ENCODE data around the gene USP40.

USP40 gene

DNA sequence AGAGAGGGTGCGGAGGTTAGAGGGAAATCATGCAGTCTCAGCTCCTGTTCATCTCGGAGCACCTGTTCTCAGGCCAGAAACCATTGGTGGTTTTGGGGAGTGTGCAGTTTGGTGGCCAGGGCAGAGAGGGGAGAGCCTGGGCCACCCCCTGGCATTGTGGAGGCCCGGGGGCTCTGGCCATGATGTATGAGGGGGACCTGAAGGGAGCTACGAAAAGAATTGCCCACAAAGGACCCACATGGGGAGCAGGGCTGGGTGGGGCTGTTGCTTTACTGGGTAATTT lies 124.6 kb downstream of the USP40 start:
- no peak for DNase-seq

DNA sequence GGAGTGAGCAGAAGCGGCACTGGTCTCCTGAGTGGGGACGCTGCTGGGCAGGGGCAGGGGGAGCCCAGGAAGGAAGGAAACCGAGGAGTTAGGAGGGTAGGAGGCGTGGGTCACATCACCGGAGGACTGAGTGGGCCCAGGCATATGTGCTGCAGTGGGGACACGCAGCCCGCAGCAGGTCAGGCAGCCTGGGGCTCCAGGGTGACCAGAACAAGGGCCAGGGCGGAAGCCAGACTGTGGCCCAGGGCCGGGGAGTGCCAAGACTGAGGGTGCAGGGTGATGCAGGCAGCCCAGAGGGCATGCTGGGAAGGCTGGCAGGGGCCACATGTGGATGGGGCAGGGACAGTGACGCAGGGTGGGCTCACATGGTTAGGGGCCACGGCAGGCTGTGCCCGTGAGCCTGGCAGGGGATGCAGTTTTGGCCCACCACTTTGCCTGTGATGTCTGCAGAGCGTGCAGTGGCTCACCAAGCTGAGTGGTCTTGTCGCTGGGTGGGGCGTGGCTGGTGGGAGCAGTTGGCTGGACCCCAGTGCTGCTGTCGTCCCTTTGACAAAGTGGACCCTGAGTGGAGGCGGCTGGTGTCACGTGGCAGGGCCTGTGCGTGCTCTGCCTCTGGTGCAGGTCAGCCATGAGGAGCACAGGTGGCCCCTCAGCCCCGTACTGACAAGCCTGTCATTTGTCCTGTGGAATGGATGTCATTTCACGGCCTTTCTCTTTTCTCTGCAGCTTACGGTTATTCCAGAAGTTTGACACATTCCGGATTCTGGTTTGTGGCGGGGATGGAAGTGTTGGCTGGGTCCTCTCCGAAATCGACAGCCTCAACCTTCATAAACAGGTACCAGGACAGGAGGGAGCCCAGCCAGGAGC lies 125.2 kb downstream of the USP40 start:
- DNase-seq: no peak

DNA sequence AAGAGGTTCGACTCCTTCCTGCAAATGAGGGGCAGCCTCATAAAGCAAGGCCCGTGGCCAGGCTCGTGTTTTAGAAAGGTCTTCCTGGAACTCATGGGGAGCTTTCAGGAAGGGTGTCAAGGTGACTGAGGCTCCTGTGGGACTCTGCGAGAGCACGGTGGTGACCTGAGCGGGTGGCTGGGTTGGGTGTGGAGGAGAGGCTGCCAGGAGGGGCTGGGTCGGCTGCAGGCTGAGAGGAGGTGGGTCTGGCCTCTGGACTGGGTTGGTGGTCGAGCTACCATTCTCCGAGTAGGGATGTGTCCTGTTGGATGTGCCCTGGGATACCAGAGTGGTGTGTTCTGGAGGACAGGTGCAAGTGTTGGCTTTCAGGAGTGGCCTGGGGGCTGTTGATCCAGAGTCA lies 125.9 kb downstream of the USP40 start:
- no peak for DNase-seq

DNA sequence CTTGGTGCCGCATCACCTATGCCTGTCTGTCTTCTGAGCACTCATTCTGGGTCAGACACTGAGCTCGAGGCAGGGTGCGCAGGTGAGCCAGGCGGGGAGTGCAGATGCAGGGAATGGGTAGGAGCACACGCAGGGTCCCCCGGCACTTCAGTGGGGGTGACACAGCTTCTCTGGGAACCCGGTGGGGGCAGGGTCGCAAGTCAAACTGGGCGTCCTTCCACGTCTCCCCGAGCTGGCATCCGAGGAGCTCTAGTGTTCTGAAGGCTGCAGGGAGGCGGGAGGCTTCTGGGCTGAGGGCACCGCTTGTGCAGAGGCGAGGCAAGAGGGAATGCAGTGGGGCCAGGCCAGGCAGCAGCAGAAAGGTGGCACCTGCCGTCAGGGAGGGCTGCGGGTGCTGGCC lies 126.3 kb downstream of the USP40 start:
- no peak for DNase-seq

DNA sequence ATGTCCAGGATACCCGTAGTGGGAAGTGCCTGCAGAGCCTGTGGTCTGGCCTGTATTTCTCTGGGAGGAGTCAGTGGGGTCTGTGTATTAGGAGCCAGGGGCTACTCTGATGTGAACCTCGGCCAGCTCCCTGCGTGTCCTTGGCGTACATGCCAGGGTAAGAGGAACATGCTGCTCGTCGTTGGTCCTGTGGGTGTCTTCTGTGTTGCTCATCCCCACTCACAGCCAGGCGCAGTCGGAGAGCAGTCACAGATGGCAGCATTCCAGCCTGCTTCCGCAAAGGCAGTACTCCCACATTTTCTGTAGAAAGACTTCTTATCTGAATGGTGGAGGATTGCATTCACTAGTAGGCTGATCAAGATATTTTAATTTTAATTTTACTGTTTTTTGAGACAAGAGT lies 127.4 kb downstream of the USP40 start:
- no peak for DNase-seq

DNA sequence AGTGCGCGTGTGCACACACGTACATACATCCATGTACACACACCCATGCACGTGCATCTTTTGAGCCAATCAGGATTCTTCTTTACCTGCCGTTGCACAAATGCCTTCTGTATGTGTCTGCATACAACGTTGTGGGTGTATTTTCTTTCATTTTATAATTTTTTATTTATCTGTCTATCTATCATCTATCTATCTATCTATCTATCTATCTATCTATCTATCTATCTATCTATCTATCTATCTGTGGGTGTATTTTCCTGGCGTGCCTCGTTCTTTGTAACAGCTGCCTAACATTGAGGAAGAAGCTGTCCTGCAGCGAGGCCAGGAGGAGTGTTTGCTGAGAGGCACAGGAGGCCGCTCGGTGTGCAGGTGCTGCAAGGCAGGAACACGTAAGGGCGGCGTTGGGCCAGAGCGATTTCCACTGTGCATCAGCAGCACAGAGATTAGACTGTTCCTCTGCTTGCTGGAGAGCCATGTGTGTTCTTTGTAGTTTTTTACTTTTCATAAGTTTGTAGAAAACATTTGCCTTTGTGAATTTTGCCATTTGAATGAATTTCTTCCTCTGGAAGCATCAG lies 127.9 kb downstream of the USP40 start:
- no peak for DNase-seq

DNA sequence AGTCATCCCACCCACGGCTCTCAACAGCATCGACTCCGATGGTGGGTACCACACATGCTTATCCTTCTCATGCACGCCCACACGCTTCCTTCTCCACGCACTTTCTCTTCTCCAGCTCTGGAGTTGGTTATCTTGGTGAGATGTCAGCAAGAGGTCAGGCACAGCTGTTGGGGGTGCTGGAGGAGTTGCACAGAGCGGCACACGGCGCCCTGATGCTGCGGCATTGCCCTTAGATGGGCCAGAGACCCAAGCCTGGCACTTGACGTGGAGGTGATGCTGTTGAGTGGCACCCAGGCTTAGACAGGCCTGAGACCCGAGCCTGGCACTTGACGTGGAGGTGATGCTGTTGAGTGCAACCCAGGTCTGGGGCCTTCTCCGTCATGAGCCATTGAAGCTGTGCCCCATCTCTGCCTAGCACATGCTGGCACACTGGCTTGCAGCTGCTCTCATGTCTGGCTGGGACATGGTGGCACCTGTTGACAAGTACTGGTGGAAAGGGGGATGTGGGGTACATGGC lies 129.1 kb downstream of the USP40 start:
- no peak for DNase-seq

DNA sequence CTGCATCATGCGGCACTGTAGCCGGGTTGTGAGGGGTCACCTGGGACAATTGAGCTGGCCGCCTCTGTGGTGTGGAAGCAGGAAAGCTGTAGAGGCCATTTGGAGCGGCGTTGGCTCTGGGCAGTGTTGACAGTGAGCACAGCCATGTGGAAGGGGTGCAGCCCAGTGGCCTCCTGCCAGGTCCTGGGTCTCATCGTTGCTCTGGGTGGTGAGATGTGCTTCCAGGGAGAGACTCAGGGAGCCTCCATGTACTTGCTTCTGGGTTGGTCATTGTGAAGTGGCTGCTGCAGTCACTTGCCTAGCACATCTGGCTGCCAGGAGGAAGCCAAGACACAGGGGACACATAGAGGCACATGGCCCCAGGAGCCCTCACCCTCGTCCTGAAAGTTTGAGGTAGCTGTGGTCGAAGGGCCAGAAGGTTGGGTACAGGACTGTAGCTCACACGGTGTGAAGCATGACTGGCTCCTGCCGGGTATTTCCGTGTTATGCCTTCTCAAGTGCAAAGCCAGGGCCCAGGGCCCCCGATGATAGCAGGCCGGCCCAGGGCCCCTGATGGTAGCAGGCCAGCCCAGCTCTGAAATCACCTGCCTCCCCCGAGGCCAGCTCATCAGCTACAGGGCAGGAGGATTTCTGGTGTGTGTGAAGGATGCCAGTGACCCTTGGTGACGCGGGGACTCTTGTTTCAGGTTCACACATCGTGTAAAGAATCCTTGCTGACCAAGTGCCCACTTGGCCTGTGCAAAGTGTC lies 129.7 kb downstream of the USP40 start:
- DNase-seq: no peak

DNA sequence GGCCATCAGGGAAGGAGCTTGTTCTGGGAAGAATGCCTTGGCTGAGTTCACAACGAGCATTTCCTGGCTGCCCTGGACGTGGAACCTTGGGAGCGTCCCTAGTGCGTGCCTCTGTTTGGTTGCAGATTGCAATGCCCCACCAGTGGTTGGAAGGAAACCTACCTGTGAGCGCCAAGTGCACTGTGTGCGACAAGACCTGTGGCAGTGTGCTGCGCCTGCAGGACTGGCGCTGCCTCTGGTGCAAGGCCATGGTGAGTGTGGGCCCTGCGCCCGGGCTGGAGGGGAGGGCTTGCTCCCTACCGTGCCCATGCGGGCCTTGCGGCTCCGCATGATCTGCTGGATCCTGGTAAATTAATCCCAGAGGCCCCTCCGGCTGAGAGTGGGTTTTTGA lies 130.4 kb downstream of the USP40 start:
- DNase-seq: no peak

DNA sequence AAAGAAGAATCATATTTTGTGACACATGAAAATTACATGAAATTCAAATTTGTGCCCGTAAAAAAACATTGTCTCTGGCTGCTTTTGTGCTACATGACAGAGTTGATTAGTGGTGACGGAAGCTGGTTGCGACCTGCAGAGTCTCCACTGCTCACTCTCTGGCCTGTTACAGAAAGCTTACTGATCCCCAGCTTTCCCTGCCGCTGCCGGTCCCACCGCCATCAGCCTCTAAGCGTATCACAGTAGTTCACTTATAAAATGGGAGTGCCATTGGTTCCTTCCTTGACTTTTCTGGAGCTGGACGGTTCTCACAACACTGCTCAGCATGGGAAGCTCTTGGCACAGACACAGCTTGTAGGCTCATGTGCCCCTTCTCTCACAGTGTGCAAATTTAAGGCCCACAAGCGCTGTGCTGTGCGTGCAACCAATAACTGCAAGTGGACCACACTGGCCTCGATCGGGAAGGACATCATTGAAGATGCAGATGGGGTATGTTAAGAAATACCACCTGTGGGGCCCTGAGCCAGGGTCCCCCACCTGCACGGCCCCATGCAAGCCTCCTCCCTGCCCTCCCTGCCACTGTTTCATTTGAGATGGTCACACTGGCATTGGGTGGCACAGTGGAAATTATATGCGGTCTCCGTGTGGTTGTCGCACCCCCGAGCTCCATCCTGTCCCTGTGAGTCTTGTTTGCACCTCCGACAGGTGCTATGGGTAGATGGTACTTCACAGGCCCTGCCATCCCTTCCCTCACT lies 131.0 kb downstream of the USP40 start:
- DNase-seq: no peak

DNA sequence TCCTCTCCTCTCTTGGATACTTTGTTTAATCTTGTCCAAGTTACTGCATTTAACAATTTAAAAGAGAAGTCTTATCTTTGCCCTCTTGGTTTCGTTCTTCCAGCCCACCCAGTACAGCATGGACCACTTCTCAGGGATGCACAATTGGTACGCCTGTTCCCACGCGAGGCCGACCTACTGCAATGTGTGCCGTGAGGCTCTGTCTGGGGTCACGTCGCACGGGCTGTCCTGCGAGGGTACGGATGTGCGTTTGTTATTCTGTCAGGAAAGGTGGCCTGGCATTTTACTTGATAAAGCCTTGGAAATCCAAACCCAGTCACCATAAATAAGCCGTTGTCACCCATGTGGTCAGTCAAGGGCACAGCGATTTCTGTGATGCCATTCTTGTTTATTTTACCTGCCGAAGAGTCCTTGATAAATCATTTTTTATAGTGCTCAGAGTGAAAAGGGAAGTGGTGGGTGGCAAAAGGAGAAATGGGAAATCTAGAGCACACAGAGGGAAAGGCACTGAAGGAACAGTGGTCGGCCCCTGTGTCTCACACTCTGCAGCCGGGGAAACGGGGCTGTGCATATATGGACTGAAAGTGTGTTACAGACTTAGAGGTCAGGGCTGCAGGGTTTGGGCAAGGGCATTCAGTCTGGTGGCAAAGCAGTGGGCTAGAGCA lies 131.8 kb downstream of the USP40 start:
- DNase-seq: no peak

DNA sequence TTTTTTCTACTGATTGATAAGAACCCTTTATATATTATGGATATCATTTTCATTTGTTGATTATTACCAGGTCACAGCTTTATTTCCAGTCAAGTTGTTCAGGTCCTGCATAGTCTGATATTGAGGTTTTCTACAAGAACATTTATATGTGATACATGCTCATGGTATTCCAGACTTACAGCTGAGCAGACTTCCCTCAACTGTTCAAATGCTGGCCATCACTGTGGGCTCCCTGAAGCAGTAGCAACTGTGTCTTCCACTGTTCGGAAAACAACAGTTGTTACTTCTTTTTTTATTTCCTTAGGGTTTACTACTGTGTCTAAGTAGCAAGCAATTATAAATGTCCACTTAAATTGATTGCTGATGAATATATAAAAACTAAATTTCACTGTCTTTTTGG lies 132.8 kb downstream of the USP40 start:
- DNase-seq: no peak

DNA sequence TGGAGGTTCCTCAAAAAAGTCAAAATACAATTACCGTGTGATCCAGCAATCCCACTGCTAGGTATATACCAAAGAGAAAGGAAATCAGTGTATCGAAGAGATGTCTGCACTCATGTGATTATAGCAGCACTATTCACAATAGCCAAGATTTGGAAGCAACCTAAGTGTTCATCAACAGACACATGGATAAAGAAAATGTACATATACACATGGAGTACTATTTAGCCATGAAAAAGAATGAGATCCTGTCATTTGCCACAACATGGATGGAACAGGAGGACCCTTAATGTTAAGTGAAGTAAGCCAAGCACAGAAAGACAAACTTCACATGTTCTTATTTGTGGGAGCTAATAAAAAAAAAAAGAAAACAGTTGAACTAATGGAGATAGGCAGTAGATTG lies 133.6 kb downstream of the USP40 start:
- no peak for DNase-seq

DNA sequence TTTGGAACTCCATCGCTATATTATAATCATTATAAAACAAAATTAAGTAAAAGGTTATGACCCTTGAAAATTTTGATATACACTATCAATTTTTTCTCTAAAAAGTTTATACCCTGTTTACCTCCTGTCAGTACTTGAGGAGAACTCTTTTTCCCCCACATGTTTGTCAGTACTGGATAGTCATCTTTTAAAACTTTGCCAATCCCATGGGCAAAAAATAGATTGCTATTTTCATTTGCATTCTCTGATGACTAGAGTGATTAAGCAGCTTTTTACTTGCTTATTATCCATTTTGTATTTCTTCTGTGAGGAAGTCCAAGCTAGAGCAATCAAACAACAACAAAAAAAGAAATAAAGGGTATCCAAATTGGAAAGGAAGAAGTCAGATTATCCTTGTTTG lies 135.9 kb downstream of the USP40 start:
- no peak for DNase-seq

DNA sequence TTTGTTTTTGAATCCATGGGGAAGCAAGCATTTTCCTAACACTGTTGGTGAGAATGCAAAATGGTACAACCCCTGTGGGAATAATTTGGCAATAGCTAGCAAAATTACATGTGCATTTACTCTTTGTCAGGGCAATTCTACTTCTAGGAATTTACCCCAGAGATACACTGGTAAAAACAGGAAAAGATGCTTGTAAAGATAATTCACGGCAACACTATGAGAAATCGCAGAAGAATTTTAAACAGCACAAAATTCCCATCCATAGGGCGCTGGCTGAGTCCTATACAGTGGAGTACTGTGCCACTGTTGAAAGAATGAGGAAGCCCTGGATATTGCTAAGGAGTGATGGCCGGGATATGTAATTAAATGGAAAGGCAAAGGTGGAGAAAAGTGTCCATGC lies 136.5 kb downstream of the USP40 start:
- DNase-seq: no peak

DNA sequence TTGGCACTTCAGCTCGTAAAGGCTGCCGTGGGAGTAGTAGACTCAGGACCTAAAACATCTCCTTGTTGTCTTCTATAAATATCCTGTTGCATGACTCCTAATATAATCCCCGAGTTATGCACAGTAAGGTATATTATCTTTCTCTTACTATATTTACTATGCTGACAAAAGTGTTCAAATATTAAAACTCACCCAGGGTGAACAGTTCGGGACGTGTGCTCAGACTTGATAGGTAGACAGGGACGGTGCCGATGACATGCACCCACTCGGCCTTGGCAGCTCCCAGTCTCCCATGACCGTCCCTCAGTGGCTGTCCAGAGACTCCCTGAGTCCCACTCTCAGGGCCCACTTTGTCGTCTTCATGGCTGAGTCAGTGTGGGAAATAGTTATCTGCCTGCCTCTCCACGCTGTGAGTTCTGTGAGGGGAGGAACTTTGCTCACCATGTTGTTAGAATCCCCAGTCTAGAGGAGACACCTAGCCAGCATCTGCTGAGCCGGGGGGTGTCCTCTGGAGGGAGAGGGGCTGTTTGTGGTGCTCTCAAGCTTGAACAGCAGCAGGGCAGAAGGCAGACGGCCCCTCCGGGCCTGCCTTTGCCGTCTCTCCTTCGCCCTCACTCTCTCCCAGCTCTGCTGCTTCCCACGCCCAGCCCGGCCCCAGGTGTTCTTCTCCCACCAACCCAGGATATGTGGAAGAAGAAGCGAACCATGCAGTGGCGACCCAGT lies 137.2 kb downstream of the USP40 start:
- DNase-seq: no peak

DNA sequence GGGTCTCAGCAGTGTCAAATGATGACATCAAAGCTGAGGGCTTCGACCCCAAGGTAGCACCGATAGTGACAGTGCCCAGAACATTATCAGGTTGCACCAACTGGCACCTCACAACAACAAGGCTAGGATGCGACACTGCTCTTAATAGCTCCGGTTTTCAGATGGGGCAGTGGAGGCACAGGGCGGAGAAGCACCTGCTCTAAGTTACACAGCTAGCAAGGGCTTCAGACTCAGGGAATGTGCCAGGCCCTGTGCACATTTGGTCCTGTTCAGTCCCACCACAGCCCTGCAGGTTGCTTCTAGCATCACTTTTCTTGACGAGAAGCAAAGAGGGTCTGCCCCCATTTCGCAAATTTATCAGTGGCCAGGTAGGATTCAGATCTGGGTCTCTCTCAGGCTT lies 138.1 kb downstream of the USP40 start:
- DNase-seq: no peak

DNA sequence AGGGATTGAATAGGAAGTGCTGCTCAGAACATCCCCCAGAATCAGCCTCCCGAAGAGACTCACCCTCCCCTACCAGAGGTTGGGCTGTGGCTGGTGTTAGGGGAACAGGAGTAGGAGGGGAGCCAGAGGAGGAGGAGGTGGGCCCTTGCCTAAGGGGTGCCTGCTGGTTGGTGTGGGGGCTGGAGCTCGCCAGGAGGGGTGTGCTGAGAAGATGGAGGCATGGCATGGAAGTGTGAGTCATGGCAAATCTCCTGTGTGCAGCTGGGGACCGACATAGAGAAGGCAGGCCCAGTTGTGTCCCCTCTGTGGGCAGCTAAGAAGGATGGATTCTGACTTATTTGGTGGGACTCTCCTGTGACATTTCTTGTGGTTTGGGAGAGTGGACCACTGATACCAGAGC lies 138.6 kb downstream of the USP40 start:
- no peak for DNase-seq

DNA sequence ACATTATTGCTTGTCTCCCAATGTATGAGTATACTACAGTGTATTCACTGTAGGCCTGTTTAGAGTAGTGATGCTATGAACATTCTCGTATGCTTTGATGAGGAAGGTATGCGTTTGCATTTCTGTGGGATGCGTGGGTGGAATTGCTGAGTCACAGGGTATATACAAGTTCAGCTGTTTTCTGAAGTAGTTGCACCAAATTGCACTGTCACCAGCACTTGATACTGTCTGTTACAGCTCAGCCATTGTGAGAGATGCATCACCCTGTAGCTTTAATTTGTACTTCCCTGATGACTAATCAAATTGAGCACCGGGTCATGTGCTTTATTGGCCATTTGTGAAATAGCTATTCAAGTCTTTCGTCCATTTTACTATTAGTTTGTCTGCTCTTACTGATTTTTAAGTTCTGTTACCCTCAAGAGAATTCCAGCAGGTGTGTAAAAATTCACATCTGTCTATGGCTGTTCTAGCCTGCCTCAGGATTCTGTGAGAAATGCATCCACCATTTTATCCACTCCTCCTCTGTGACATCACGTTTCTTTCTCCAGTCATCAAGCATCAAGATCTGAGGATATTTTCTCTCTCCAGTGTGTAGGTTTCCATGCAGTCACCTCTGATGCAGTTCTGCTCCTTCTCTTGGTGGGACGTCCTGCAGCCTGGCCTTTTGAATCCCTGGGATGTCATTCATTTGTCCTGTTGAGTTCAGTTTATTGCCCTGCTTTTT lies 139.8 kb downstream of the USP40 start:
- DNase-seq: peak; percentile 31

Data from hematopoietic multipotent progenitor cell treated with erythropoietin and hydrocortisone succinate and interleukin-3 and kit ligand, for 6 days (in vitro differentiated cells).